Cerebellar nuclear complex (tissue), 1 donor: ENCODE measurements around the gene TIAM2.

Experiments
- DNase-seq, 2 experiments: peaks; one replicate each; lab custom pipeline; 2025; lab: John Stamatoyannopoulos, UW

Gene TIAM2

DNA sequence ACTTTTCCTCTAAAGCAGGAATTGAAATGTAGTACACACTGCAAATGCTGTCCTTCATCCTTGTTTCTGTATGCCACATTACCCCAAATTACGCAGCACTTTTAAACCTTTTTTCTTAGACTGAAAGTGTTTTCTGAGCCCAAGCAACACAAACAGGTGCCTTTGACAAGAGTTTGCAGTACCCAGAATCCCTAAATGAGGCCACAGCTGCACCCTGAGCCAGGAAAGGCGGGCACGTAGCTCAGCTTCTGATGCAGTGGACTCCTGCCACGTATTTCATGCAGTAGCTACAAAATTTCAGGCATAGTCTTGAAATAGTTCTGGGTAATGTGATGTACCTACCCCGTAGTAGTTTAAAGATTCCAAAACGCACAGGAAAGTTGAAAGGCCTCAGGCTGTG, 237.7 kb downstream of the TIAM2 start:
- DNase-seq = no peak

DNA sequence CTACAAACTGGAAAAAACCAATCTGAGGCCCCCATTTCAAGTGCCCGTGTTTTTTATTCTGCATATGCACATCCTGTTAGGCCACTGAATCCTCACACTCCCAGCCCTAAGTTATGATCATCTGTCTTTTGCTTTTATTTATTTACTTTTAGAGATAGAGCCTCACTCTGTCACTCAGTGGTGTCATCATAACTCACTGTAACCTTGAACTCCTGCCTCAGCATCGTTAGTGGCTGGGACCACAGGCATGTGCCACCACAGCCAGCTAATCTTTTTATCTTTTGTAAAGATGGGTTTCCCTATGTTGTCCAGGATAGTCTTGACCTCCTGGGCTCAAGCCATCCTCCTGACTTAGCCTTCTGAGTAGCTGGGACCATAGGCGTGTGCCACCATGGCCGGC, 239.1 kb downstream of the TIAM2 start:
- DNase-seq = no peak

DNA sequence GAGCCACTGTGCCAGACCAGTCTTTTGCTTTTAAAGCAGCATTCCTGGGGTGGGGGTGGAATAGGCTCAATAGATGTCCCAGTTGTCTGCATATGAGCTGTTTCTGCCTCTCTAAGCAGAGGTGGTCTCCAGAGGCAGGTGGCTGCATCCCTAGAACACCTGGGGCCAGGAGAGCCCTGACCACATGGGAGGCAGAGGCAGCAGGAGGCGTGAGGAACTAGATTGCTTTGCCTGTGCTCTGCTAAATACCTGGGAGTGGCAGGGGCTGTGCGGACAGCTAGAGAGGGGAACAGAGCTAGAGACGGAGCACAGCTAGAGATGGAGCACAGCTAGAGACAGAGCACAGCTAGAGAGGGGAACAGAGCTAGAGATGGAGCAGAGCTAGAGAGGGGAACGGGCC, 239.6 kb downstream of the TIAM2 start:
- DNase-seq = no peak

DNA sequence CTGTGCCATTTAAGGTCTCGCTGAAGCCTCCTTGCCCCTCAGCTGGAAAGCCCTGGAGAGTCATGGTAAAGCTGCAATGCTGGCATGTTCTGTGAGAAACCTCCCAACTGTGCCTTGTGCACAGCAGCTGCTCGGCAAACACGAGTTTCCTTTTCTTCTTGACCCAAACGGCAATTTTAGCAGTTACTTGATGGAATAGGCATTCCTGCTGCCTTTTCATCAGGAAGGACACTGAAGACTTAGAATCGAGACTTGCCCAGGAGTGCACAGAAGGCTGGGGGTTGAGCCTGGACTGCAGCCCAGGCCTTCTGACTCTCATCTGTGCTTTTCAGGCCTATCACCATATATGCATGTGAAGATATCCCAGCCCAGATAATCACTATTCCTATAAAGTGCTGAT, 240.0 kb downstream of the TIAM2 start:
- no peak for DNase-seq

DNA sequence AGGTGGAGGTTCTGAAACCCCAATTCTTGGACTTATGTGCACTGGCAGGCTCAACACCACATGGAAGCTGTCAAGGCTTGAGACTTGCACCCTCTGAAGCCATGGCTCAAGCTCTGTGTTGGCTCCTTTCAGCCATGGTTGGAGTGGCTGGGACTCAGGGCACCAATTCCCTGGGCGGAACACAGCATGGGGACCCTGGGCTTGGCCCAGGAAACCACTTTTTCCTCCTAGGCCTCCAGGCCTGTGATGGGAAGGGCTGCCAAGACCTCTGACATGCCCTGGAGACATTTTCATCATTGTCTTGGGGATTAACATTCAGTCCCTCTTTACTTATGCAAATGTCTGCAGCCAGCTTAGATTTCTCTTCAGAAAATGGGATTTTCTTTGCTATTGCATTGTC, 242.5 kb downstream of the TIAM2 start:
- no peak for DNase-seq

DNA sequence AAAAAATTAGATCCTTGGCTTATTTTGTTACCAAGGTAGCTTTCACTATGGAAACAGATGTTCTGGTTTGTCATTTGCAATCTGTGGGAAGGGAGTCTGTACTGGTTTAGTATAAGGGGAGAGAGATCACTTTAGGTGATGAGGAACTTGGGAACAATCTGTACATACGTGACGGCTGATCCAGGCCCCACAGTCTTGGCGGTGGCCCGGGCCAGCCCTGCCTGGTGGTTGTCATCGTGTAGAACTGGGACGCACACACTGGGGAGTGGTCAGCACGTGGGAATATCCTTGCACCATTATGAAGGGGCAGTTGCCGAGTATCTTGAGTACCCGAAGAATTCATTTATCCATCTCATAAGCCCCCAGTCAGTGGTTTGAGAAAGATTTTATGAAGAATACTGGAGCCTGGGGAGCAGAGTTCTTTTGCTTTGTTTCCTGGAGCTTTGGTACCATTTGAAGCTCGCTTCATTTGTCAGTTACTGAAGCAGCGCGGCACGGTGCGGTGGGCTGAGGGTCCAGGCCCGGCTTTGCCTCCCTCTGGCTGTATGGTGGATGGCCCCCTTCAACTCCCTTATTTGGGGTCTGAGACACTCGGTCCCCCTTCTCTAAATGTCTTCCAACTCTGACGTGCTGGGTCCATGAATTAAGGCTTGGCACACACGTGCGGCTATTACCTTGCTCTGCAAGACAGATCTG, 245.9 kb downstream of the TIAM2 start:
- no peak for DNase-seq

DNA sequence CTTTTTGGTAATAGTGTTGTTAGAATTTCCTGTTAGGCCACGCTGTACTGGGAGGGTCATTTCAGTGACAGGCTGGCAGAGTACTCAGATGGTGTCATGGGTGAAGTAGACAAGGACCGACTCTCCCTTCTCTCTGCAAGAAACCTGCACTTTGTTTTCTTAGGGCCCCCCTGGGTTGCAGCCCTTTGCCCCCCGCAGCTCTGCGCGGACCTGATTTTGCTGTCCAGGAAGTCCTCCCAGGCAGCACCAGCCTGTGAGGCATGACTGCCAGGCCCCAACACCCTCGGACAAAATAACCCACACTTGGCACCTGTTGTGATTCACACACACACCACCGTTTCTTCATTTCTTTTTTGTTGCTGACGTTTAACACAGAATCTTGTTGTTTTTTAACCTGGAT, 246.9 kb downstream of the TIAM2 start:
- no peak for DNase-seq

DNA sequence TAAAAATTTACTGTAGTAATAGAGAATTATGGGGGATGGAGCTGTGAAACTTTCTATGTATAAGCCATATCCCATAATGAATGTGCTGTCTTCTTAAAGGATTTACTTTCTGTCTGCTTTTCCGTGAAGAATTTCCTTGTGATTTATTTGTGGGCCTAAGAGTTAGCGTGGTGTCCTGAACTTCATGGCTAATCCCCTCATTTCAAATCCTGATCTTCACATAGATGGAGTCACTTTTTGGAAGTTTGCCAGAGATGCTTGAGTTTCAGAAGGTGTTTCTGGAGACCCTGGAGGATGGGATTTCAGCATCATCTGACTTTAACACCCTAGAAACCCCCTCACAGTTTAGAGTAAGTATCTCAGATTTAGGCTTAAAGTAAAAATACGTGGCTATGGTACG, 249.3 kb downstream of the TIAM2 start:
- no peak for DNase-seq

DNA sequence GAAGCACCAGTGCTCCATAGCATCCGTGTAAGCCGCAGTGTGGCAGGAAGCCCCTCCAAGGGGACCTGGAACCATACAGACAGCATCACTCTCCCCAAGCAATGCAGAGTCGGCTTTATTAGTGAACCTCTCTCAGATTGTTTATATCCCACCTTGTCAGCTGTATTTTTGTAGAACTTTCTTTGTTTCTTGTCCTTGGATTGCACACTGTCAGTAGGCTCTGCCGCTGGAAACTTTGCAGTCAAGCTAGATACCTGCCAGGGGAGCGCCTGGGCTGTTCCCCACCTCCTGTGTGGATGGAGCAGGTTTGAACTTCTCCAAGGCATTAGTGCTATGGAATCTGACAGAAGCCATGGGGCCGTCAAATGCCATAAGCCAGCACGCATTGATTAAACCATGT, 250.1 kb downstream of the TIAM2 start:
- DNase-seq = no peak

DNA sequence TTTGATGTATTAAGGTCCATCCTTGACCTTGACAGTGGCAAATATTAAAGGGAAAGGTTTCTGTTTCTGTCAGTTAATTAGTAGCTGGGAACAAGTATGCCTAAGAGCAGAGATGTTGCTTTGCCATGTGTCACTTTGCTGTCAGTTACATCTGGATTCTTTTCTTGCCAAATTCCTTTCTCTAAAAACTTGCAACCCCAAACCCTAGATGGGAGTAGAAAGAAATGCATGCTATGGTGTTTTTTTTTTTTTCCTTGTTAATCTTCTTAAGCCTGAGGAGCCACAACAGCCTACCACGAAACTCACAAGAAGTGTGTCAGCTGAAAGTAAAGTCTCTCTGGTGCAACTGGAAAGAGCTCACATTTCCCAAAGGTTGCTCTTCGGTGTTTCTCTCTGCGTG, 250.7 kb downstream of the TIAM2 start:
- no peak for DNase-seq

DNA sequence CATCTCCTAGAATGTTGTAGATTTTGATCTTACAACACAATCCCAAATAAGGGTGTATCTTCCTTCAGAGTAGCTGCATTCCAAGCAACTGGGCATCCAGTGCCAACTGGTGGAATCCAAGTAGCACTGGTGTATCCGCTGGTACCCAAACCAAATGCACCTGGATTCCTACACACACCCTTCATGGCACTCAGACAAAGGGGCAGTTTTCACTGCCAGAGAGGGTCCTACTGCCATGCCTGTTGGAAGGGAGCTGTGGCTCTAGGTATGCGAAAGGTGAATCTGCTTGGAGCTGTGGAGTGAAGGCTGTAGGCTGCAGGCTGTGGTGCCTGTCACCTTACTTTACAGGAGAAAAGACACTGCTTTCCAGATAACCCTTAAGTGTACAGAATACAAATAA, 251.7 kb downstream of the TIAM2 start:
- no peak for DNase-seq

DNA sequence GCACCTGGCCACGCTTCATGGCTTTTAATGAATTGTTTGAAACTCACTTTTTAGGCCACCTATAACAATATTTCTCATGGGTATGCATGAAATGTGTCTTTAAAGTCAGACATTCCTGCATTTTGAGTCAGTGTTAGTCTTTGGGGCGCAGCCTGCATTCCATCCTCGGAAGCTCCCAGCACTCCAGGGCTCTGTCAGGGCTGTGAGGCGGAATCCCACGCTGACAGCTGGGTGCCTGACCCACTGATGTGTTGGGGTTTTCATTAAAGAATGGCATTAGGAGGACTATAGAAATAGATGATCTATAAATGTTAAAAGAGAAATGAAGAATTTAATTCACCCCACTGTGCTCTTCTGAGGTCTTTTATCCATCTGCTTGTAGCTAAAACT, 252.5 kb downstream of the TIAM2 start:
- DNase-seq = no peak

DNA sequence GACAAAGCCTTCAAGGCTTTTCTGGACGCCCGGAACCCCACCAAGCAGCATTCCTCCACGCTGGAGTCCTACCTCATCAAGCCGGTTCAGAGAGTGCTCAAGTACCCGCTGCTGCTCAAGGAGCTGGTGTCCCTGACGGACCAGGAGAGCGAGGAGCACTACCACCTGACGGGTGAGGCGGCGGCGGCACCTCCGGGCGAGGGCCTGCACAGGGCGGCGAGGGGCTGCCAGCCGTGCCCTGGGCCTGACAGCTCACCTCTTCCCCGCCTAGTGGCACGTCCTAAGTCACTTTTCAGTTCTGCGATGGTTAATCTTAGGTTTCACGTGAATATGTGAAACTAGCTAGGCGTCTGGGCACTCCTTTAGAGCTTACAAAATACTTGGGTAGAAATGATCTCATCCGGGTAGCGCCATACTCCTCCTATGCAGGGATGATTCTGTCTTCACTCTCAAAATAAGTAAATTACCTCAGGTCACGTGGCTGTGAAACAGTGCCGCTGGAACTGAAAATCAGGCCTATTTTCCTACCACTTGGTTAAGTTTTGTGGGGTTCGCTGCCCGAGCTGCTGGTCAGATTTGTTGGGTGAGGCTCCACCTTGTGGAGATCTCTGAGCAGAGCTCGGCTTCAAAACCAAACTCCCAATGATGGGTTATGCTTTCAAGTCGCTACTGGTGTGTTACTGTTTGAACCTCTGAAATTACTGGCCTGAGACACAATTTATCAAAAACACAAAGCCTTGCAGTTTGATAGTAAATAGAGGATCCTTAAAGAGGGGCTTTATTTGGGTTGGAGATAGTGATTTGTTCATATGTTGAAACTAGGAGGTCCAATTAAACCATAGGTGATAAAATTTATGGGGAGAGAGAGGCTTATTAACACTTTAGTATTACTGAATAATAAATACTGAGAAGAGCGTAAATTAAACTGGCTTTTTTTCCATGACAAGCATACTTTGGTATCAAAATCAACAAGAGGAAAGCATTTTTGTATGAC, 253.2 kb downstream of the TIAM2 start:
- no peak for DNase-seq

DNA sequence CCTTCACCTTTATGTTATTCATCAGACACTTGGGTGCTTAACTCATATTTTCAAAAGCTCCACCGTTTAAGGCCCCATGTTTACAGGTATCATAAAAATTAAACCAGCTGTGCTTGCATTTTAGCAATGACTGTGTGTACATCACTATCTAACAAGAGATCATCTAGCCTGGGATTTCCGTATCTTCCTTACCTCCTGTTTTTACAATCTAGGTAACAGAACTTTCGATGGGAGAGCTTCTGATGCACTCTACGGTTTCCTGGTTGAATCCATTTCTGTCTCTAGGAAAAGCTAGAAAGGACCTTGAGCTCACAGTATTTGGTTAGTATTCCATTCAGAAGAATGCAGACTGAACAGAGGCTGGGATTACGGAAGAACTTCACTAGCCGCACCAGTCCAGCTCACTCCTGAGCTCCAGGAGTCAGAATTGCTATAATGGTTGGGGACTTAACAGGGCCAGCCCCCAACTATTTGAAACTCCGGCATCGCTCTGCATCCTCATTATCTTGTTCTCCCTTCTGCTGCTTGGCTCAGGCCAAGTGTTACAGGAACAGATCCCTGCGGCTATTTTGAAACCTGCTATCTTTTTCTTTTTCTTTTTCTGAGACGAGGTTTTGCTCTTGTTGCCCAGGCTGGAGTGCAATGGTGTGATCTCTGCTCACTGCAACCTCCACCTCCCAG, 255.7 kb downstream of the TIAM2 start:
- DNase-seq = no peak

DNA sequence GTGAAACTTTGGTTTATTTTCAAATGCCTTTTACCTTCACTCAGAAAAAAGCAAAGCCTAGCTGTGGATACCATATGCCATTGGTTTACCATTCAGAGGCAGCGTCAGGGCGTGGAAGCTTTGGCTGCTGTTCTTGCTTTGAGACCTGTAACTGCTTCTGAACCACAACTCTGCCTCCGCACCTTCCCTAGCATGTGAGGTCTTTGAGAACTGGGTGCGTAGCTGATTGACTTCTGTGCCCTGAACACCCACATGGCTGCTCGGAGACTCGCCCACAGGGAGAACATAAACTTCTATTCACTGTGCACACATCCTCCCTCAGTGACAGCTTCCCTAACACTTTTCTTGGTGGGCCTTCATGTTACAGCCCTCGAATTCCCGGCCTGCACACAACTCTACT, 257.5 kb downstream of the TIAM2 start:
- no peak for DNase-seq

DNA sequence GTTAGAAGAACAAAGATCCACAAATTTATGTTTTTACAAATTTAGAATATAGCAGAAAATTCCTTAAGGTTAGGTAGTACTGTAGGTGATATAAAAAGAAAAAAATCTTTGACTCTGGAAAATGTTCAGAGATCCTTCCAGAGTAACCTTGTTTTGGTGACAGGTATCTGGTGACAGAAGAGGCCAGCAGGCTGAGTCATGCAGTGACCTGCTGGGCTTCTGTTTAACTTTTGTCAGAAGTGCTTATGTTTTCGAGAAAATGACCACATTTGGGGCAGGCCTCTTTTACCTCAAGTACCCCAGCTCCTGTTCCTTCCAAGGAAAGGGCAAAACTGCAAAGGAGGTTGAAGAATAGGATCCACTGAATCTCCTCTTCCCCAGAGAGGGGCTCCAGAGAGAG, 258.2 kb downstream of the TIAM2 start:
- DNase-seq = no peak

DNA sequence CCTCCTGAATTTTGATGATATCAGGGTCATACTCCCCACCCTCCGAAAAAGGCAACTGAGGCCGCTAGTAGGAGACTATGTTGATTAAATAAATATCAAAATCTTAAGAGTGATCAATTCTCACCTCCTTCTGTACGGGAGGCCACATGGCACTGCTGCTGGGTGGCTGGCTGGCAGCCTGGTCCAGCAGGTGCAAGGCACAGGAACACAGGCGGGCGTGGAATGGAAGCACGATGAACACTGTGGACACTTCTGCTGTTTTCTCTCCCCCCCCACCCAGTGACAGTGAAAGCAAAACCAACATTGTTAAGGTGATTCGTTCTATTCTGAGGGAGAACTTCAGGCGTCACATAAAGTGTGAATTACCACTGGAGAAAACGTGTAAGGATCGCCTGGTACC, 259.0 kb downstream of the TIAM2 start:
- no peak for DNase-seq

DNA sequence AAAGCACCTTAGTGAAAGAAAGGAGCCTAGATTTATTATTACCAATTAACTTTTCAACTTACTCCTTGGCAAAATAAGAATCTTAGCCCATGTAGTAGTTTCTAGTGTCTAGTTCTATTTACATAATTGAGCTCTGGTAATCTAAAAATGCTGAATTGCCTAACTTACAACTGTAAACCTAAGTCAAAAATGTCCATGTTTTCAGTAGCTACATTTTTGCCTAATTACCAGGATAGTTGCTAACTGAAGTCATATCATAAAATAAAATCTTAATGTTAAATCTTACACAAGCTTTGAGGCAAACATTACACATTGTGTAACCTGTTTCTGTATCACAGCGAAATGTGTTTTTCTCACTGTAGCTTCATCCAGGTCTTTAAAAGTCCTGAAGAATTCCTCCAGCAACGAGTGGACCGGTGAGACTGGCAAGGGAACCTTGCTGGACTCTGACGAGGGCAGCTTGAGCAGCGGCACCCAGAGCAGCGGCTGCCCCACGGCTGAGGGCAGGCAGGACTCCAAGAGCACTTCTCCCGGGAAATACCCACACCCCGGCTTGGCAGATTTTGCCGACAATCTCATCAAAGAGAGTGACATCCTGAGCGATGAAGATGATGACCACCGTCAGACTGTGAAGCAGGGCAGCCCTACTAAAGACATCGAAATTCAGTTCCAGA, 261.1 kb downstream of the TIAM2 start:
- DNase-seq = no peak

DNA sequence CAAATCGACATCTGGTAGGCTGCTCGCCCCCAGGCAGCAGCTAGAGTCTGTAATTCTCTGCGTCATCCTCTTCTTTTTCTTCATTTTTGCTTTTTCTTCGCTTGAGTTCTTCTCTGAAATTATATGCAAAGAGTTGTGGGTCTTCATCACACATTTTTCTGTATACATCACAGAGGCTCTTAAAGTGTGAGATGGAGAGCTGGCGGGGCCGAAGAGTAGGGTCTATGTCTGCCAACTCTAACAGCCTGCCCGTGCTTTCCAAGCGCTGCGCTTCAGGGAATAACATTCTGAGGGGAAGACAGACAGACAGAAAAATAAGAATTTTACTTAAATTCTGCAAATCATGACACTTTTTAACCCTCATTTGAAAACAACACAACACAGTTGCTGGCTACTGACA, 262.7 kb downstream of the TIAM2 start:
- no peak for DNase-seq

DNA sequence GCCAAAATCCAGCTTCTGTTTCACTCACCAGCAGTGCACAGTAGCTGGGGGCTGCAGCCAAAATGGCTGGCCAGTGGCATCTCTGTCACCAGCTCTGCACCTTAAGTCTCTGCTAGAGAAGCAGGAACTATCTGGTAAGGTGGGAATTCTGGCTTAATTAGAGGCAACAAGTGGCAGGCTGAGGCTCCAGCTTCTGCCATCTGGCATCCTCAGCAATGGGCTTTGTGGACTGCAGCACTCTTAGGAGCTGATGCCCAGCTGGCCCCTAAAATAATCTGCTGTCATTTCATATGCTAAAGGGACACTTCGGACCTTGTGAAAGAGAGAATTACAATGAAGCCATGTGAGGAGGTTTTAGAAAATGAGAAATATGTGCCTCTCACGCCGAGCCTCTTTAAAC, 264.1 kb downstream of the TIAM2 start:
- no peak for DNase-seq

DNA sequence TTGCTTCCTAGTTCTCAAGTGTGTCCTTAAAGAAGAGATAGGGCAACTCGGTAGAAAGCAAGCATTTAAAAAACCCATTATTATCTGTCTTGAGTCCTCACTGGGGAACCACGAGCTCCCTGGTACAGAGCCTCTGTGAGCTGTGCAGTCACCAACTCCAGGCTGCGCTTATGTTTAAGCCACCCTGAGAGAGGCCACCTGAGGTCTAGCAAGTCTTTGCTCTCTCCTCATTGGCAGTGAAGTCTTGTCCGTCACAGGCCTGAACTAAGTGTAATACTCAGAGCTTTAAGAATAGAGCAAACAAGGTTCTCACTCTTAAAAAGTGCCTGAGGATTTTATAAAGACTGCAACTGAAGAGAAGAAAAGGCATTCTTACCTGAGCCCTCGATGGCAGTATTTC, 264.8 kb downstream of the TIAM2 start:
- no peak for DNase-seq

DNA sequence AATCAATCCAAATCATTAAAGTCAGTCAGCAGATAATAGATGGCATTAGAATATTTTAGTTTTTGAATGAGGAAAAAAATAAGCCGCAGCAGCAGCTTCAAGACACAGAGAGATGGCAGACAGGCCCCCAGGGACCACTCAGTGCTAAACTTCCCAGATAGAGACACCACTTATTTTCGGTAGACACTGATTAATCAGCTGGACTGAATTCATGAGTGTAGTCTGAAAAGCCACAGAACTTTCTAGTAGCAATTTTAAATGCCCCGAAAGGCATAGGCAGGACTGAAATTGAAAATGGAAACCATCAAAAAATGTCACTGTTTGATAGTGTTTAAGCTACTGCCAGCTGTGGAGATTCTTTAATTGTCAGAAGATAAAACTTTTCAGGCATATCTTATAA, 265.6 kb downstream of the TIAM2 start:
- no peak for DNase-seq
